Activated CD8-positive, alpha-beta memory T cell treated with anti-CD3 and anti-CD28 coated beads for 48 hours (primary cell): ENCODE measurements around the gene NYAP2.

Source experiments
- DNase-seq, 3 experiments: peaks; one replicate each; pipeline ENCODE4 v3.0.0-alpha.2; 2020; ENCODE audit warnings: low read depth in 2 of 3, low spot score in 2 of 3

NYAP2 gene

DNA sequence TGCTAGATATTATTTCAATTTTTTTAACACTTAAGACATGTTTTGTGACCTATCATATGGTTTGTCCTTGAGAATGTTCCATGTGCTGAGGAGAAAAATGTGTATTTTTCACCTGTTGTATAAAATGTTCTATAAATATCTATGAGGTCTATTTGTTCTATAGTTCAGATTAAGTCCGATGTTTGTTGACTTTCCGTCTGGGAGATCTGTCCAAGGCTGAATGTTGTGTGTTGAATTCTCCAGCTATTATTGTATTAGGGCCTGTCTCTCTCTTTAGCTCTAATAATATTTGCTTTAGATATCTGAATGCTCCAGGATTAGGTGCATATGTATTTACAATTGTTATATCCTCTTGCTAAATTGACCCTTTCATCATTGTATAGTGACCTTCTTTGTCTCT lies 144.1 kb downstream of the NYAP2 start:
- no peak for DNase-seq

DNA sequence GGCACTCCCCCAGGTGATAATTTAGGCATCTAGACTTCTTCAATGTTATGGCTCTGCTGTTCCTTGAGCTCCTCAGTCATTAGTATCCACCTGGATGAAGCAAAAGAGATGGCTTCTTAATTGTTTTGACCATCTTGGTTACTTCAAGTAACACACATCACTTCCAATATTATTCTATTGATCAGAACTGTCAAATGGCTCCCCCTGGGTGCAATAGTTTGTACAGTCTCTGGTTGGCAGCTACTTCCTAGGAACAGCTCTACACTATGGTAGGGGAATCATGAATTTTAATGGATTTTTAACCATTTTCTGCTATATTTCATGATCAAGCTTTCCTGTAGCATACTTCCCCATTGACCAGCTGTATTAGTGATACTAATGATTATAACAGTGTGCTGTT lies 157.0 kb downstream of the NYAP2 start:
- DNase-seq, result no peak

DNA sequence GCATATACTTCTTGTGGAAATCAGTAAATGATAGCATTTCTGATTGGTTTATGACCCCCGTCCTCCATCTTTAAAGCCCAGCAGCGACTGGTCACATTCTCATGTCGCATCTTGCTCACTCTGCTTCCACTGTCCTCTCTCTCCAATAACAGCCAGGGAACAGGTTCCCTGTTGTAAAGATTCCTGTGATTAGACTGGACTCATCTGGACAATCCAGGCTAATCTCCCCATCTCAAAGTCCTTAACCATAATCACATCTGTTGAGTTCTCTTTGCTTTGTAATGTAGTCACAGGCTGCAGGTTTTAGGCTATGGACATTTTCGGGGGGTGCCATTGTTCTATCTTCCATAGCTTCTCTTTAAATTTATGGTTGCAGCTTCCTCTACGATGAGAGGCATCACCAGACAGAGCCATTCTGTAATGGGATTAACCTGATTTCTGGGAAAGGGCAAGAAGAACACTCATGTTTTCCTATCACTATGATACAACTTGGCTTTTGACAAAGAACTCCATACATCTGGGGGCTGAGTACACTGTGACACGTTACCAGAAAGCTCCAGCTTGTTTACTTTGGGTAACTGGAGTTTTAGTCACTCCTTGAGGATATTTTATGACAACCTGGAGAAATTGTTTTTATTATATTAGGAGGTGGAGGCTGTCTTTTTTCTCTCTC lies 159.0 kb downstream of the NYAP2 start:
- DNase-seq, result no peak

DNA sequence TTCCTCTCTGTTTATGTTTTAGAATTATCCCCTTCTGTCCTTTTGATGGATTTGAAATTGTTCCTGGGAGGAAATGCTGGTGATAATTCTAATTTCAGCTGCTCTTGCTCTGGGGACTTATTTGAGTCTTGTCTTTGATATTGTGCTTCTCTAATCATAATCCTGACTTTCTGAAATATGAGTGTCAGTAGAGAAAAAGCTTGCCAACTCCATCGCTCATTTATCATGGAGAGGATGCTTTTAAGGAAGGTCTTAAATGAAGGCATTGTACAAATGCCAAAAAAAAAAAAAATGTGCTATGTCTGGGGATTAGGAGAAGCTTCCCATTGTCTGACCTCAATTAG lies 159.5 kb downstream of the NYAP2 start:
- no peak for DNase-seq

DNA sequence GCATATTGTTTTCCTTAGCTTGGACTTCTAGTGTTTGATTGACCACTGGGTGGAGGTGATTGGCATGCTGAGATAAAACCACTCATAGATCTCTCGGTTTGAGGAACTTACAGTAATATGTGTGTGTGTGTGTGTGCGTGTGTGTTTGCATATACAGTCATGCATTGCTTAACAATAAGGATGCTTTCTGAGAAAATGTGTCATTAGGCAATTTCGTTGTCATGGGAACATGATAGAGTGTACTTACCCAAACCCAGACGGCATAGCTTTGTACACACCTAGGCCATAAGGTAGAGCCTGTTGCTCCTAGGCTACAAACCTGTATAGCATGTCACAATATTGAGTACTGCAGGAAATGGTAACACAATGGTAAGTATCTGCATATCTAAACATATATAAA lies 167.3 kb downstream of the NYAP2 start:
- DNase-seq, result no peak

DNA sequence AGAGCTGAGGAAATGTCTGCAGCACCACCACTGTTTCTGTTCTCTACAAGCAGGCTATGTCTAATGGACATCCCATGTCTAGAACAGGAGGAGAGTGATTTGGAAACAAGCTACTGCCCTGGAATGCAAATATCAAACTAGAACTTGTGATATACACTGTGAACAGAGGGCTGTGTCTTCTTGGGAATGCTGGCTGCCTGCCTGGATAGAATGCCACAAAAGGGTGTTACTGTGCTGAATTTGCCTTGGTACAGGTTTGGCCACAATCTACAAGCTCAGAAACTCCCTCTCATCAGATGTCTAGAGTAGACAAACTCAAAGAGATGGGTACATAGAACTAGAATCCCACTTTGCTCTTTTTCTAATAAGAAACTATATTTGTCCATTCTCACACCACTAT lies 170.5 kb downstream of the NYAP2 start:
- no peak for DNase-seq

DNA sequence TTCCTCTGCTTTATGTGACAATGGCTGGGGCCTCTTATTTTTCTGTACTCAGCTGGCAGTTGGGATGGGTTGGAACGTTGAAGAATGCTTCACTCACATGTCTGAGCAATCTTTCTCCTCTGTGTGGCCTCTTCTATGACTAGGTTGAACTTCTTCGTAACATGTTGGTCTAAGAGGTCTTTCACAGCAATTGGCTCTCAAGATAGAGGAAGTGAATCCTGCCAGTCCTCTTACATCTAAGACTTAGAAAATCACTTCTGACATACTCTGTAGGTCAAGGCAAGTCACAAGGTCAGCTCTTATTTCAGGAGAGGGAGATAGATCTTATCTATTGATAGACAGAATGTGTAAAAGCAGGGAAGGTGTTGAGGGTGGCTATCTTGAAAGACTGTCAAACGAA lies 174.1 kb downstream of the NYAP2 start:
- no peak for DNase-seq

DNA sequence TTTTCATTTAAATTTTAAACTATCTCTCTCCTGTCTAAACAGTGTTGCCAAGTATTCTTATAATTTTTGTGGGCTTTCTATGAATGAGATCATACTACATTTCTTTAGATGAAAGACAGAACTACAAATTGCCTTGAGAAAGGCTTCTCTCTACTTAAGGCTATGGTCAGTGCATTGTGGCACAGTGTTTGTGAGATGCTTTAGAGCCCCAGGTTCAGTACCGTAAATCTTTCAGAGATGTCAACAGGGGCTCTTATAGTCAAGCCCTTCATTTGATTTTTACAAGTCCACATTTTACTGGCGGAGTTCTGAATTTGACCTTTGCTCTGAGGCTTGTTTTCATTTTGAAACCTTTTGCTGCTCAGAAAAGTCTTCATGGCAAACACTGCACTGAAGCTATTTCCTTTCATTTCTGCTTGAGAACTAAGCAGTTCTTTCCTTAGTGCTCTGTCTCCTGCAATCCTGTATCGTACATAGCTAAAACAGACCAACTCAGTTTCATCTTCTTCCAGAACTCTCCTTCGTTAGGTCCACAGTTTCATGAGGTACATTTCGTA lies 175.2 kb downstream of the NYAP2 start:
- DNase-seq, result no peak

DNA sequence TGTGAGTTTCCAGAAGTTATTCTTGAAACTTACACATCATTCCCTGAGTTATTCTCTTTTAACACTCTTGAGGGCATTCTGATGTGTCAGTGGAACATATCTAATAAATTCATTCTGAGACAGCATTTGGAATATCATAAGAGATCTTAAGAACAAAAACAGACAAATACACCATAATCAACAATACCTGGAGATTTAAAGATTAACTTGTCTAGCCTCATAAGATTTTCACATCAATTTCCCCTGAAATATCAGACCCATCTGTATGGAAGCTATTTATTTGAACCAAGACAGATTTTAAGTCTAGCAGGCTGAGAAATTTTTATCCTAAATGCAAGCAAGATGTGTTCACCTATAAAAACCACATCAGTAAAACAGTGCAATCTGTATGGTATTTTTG lies 181.6 kb downstream of the NYAP2 start:
- DNase-seq, result no peak

DNA sequence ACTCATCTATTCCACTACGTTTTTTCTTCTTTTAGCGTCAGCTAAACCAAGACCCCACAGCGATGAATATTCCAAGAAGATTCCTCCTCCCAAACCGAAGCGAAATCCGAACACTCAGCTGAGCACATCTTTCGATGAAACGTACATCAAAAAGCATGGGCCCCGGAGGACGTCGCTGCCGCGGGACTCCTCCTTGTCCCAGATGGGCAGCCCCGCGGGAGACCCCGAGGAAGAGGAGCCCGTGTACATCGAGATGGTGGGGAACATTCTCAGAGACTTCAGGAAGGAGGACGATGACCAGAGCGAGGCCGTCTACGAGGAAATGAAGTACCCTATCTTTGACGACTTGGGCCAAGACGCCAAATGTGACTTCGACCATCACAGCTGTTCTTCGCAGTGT lies 182.4 kb downstream of the NYAP2 start:
- no peak for DNase-seq

DNA sequence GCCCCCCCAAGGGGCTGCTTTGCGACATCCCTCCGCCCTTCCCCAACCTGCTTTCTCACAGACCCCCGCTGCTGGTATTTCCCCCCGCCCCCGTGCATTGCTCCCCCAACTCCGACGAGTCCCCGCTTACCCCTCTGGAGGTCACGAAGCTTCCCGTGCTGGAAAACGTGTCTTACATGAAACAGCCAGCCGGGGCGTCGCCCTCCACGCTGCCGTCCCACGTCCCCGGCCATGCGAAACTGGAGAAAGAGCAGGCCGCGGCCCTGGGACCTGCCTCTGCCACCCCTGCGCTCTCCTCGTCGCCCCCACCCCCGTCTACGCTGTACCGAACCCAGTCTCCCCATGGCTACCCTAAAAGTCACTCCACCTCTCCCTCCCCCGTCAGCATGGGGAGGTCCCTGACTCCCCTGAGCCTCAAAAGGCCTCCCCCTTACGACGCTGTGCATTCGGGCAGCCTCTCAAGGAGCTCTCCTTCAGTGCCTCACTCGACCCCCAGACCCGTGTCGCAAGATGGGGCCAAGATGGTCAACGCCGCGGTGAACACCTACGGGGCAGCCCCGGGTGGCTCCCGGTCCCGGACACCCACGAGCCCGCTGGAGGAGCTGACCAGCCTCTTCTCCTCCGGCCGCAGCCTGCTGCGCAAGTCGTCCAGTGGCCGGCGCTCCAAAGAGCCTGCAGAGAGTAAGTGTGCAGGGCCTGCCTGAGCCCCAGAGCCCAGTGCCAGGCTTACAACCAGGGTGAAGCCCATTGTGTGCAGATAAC lies 183.0 kb downstream of the NYAP2 start:
- no peak for DNase-seq

DNA sequence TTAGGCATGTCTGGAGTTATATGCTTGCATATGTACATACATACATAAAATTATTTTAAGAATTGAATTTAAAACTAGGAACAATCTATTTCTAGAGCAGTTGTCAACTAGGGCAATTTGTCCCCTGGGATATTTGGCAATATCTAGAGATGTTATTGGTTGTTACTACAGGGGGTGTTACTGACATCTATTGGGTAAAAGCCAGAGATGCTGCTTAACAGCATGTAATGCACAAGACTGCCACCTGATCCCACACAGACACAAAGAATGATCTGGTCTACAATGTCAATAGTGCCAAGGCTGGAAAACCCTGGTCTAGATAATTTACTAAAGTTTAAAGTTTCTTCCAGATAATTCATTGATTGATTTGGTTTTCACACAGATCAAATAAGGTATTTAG lies 185.3 kb downstream of the NYAP2 start:
- DNase-seq, result no peak

DNA sequence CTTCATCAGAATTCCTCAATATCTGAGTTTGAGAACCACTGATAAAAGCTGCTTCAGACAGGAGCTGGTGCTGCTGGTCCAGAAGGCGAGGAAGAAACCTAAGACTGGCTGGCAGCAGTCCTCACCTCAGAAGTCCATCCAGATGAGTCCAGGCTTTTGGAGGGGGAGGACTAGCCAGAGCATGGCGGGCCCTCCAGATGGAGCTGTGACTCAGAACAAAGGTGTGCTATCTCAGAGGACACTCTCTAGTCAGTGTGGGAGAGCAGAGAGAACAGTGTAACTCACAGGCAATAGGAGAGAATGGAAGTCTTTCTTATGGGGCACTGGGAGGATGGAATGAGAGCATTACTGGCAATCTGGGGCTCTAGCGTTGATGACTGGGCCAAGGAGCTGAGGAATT lies 191.4 kb downstream of the NYAP2 start:
- no peak for DNase-seq

DNA sequence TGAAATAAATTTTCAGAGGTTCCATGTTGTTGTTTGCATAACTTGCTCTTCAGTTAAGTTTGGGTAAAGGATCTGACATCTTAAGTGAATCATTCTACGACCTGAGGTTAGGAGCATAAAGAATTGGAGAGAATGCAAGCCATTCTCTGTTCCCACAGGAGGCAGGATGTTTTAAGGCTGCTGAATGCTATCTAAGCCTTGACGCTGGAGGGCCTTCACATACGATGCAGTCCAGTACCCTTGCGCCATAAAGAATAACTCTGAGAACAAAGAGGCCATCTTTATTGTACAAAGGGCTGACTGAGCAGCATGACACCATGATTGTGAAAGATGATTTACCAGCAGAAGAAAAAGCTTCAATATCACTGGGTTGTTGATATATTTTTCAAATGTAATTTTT lies 198.4 kb downstream of the NYAP2 start:
- DNase-seq, result no peak

DNA sequence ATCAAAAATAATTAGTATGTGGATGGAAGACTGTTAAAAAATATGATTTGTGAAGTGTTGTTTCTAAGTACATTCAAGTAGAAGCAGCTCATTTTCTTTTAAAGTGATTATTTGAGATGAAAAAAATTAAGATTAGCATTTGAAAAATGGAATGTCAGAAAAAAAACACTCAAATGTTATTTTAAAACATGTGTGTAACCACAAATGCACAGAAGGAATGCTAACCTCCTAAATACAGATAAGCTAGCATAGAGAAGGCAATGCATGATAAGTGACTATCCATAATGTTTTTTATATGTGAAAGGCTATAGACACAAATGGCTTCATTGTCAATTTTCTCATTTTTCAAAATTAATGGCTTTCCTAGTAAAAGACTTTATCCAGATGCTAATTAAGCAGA lies 198.9 kb downstream of the NYAP2 start:
- DNase-seq, result no peak

DNA sequence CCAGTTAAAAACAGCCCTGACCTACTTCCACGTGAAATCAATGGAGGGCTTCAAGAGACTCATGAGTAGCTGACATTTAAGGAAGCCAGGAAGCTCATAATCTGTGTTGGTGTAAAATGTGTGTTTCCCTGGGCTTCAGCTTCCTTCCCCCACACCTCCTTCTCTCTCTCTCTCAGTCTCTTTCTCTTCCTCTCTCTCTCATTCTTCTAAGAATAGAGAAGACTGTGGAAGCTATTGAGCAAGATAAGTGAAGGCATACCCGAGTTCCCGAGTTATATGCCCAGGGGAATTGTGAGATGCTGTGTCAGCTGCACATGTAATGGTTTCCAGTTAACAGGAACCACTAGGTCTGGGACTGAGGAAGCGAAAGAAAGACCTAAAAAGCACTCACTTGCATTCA lies 199.4 kb downstream of the NYAP2 start:
- DNase-seq, result no peak

DNA sequence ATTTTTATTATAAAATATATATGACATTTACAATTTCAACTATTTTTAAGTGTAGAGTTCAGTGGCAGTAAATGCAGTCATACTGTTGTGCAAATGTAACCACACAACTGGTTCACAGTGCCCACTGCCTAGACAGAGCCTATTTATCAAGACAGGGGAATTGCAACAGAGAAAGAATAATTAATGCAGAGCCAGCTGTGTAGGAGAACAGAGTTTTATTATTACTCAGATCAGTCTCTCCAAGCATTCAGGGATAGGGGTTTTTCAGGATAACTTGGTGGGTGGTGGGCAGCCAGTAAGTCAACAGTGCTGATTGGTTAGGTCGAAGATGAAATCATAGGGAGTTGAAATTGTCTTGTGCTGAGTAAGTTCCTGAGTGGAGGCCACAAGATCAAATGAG lies 200.3 kb downstream of the NYAP2 start:
- no peak for DNase-seq

DNA sequence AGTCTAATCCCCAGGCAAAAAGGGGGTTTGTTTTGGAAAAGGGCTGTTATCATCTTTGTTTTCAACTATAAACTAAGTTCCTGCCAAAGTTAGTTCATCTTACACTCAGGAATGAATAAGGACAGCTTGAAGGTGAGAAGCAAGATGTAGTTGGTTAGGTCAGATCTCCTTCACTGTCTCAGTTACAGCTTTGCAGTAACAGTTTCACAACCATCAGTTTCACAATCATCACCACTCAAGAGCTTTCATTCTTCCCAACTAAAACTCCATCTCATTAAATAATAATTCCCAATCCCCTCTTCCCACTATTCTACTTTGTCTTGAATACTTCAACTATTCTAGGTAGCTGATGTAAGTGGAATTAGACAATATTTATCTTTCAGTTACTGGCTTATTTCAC lies 200.9 kb downstream of the NYAP2 start:
- no peak for DNase-seq

DNA sequence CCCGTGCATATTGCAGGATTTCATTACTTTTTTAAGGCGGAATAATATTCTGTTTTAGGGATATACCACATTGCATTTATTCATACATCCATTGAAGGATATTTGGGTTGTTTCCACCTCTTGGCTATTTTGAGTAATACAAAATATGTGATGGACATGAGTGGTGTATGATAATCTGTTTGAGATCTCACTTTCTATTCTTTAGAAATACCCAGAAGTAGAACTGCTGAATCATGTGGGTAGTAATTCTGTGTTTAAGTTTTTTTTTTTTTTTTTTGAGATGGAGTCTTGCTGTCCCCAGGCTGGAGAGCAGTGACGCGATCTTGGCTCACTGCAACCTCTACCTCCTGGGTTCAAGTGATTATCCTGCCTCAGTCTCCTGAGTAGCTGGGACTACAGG lies 201.4 kb downstream of the NYAP2 start:
- DNase-seq, result no peak

DNA sequence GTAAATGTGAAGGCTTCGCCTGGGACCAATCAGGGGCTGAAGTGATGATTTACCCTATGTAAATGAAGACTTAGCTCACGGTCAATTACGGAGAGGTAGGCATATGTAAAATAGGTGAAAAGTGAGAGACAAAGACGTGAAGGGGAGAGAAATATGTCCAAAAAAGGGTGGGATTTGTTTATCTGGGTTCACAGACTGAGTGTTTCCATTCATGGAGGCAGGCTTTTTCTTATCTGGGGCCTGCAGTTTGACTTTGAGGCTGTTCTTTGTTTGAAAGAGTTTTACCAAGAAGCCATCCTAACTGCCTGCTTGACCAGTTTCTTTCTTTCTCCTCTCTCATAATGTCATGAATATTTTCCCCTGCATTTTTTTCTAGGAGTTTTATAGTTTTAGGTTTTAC lies 202.7 kb downstream of the NYAP2 start:
- DNase-seq, result no peak

DNA sequence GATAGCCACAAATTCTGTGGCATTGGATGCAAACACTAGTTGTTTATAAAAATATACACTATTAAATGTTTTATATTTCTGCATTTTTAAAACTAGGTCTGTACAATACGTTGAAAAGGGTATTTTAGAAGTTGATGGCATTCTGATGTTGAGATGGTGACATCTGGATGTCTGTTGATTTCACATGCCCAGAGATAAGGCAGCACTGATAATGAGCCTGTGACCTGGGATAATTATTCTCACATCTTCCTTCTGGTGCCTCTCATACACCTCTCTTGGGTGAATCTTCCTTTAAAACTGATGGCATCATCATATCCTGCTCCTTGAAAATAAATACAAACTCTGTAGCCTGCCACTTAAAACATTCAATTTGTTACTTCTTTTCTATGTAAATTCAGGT lies 208.6 kb downstream of the NYAP2 start:
- DNase-seq, result no peak

DNA sequence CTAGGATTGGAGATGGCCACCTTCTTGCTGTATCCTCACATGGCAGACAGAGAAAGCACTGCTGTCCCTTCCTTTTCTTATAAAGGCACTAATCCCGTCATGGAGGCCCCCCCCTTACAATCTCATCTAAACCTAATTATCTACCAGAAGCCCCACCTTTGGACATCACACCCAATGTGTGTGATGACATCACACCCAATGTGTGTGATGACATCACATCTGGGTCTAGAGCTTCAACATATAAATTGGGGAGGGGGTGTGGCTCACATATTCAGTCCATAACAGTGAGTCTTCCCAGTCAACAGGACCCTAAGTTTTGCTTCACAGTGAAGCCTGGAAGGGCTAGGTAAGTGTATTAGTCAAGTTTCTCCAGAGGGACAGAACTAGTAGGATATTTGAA lies 213.1 kb downstream of the NYAP2 start:
- DNase-seq, result no peak

DNA sequence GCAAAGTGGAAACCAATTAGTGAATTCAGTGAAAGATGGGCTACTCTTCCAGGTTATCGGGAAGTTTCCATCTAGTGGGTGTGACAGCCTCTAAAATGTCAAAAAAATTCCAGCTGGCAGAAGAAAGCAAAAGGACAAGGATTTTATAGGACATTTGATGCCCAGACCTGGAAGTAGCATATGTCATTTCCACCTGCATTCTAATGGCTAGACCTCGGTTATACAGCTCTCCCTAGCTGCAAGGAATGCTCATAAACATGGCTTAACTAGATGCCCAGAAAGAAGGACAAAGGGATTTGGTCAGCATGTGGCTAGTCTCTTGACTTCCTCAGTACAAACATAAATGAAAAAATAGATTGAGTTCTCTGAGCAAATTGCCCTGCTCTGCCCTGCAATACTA lies 215.4 kb downstream of the NYAP2 start:
- DNase-seq, result no peak
